A204.1 (cell line): ENCODE measurements around the gene OR2D2.
"Not testable (repeated sequence)": the region's sequence is repeated elsewhere in the genome, so short reads cannot be mapped to it uniquely, and the experiment has no call there.

Experiments used
- FAIRE-seq: peaks from 2 replicates; lab custom pipeline; 2012; peaks lifted over from hg19 to GRCh38; lab: Jason Lieb, UNC

Gene OR2D2

GRCh38 chr11:6892400-6892799, at the start of gene OR2D2:
OR2D2 (minus strand) TSS chr11:6892500; CDS start chr11:6892500, 0 bp downstream.
- no peak for FAIRE-seq

DNA sequence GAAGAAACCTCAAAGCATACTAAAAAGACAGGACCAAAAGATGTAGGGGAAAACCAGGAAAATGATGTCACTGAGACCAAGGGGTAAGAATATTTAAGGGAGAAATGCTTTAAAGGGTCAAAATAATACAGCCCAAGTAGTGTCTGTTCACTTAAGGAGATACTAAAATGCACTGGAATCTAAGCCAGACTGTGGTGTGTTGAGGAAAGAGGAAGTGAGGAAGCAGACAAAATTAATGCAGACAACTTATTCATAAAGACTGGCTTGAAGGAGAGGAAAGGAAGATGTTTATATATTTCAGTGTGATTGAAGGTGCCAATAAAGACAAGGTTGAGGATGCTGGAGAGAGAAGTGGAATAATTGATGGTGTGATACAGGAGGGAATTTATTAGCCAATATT, 49.7 kb upstream of the OR2D2 start:
- no peak for FAIRE-seq

- FAIRE-seq, result no peak
Measured at GRCh38 chr11:6932145-6932544, 39.8 kb upstream of the OR2D2 start.

DNA sequence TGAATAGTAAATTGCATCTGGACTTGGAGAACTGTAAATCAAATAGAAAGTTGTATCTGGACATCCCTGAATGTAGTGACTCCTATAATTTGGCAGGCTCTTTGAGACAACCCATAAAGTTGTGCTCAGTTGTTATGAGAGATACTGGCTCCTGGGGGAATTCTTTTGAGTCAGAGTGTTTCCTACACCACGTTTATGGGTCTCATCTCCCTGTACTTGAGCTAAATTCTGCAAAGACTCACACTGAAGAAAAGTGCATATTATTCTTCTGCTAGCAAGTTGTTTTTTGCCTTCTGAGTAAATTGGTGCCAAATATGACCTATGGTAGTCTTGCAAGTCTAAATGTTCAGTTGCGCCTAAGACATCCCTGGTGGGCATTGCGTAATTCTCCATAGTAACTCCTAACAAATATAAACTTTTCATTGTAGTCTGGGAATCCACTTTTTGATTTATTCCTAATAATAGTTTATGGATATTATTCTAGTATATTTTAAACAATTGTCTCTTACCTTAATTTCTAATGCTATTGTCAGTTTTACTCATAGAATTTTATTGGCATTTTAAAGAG, 38.9 kb upstream of the OR2D2 start:
- no peak for FAIRE-seq

DNA sequence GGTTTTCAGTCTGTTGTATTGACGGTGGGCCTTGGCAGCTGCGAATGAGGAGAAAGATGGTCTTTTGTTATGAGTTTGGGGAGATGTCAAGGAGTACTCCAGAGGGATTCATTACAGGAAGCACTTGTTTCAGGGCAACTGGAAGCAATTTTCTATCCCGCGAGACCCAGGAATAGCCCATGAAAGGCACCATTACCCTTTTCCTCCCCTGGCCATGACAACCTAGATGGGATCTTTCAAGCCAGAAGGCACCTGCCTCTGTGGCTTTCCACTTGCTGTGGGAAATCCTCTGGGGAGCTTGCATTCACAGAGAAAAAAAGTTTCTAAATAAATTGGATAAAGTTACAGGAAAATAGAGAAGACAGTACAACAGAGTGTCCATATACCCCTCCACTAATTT, 36.6 kb upstream of the OR2D2 start:
- FAIRE-seq, result no peak

DNA sequence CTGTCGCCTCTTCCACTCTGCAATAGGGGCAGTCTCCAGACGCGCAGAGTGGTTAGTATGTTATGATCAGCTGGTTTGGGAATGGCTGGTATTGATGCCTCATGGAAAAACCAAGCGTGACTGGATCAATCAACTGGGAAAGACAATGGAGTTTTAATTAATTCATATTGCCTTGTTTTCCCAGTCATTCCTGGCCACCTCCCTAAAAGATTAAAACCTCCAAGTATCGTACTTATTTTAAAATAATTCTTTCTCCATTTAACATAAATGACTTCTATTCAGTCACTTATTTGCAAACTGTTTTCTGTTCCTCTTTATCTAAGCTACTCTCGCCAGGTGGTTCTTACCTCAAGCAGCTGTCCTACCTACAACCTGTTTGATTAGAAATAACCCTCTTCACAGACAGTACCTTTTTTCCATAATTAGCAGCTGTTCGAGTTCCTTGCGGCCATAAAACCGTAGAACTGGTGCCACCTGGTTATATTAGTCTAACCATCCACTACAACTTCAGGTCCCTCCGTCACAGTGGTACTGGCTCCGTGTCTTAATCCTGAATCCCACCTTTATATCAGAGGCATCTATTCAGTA, 34.8 kb upstream of the OR2D2 start:
- no peak for FAIRE-seq

DNA sequence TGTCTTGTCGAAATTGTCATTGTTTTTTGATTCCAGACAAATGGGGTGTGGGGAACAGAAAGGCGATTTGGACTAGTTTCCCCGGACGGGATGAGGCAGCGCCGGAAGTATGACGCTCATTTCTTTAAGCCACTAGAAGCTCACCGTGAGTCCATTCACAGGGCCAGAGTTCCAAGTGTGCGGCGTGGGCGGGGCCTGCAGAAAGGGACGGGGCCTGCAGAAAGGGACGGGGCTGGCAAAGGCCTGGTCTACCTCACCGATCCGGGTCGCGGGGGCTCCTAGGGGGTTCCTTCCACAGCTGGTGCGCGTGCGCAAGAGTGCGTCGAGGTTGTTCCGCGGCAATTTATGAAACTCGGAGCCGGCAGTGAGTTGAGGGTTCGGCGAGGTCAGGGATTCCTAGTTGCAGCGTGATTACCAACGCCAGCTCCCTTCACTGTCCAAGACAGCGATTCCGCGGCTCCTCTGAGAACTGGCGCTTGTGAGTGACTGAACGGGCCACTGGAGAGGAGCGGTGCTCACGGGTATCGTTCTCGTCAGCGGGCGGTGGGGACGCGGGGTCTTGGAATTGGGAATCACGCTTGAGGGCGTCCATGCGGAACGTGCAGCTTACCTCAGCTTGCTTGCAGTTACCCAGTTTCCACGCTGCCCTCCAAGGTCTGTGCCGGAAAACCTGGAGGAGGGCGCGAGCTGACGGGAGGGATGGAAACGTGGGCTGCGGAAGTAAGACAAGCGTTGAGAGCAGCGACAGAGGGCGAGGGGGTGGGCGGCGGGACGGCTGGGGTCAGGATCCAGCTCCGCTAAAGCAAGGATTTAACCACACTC, 34.1 kb upstream of the OR2D2 start, which contains the start of gene ZNF215:
Gene ZNF215, plus strand, starts transcription at position 219 of the 822 bp plus-strand sequence. CDS start 5,847 bp downstream, outside the sequence.
- FAIRE-seq, result peak; percentile 39

DNA sequence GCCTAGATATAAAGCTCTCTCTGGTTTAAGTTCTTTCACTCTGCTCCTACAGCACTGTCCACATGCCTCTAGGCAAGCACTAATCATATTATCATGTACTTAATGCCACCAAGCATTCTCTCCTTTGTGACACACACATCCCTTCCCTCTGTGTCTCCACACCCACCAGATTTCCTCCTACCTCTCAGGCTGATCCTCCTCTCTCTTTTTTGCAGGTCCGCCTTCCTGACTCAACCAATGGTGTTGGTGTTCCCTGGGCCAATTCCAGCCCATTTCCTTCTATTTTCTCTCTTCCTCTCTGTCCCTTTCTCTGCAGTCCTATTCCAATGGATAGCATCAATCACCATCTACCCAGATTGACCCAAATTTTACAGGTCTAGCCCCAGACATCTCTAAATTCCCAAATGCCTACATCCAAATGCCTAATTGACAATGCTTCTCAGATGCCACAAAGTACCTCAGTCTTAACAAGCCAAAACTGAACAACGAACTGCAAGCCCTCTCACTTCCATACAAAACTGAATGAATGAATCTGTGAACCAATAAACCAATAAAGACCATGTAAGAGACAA, 33.4 kb upstream of the OR2D2 start:
- no peak for FAIRE-seq

DNA sequence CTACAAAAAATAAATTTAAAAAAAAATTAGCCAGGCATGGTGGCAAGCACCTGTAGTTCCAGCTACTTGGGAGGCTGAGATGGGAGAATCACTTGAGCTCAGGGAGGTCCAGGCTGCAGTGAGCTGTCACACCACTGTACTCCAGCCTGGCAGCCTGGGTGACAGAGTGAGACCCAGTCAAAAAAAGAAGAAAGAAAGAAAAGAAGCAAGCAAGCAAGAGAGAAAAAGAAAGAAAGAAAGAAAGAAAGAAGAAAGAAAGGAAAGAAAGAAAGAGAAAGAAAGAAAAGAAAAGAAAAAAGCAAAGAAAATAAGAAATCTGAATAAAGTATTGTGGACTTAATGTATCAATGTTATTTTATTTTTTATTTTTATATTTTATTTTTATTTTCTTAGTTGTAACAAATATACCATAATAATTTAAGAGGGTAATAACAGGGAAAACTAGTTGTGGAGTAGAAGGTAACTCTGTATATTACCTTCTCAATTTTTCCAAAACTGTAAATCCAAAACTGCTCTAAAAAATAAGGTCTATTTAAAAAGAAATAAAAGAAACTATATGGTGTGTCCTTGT, 32.8 kb upstream of the OR2D2 start:
- no peak for FAIRE-seq

DNA sequence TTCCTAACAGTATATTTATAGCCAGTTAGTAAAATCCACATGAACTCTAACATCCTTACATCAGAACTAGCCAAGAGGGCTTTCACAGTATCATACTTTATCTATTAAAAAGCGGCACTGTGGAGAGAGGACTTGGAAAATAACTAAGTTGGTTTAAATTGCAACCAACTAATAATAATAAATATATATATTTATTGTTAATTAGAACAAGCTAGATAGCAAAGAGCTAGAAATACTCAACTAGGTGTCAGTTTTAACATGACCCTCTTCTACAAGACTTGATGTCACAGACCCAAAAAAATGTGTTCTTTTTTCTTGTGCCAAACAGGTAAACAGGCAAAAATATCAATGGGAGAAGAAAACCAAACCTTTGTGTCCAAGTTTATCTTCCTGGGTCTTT, 28.4 kb upstream of the OR2D2 start, which contains the start of gene OR2D3:
Gene OR2D3, plus strand, starts transcription at position 301 of the 400 bp plus-strand sequence. Its CDS starts 0 bp downstream, at position 301.
- no peak for FAIRE-seq

GRCh38 chr11:6919698-6920097, 27.4 kb upstream of the OR2D2 start:
- FAIRE-seq, result no peak

DNA sequence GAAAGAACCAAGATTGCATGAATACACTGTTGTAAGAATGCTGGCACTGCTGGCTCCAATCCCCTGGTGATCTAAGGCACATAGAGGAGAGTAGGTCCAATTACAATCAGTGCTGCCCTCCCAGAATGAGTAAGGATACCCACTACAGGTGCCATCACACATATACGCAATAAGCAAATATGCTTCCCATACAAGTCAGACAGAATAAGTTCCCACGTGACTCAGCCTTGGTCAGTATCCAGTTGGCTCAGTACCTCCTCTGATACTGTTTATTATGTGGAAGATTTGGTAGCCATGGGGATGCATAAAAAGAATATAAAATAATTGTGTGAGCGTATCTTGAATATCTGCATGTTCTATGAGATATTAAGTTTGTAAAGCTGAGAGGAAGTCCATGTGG, 19.6 kb upstream of the OR2D2 start:
- no peak for FAIRE-seq

DNA sequence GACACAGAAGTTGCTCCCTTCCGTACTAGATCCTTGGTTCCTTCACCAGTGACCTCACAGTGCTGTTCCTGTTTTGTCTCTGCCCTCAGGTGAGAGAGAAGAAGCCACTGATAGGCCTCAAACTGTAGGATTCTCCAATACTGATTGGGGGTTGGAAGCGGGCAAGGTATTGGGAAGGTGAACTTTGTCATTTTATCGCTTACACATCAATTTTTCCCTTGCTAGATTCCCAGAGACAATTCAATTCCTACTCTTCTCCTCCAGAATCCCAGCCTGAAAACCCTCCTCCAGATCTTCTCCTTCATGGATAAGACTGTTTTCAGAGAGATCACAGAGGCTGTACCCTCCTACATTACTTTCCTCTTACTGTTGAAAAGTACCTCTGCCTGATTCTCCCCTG, 19.1 kb upstream of the OR2D2 start:
- FAIRE-seq, result no peak

GRCh38 chr11:6904804-6905203, 12.5 kb upstream of the OR2D2 start:
- not testable (repeated sequence) for FAIRE-seq

GRCh38 chr11:6900327-6900999, 8.2 kb upstream of the OR2D2 start:
- peak; percentile 11 for FAIRE-seq

GRCh38 chr11:6898911-6899310, 6.6 kb upstream of the OR2D2 start:
- no peak for FAIRE-seq

- no peak for FAIRE-seq
Measured at GRCh38 chr11:6895010-6895409, 2.7 kb upstream of the OR2D2 start.

DNA sequence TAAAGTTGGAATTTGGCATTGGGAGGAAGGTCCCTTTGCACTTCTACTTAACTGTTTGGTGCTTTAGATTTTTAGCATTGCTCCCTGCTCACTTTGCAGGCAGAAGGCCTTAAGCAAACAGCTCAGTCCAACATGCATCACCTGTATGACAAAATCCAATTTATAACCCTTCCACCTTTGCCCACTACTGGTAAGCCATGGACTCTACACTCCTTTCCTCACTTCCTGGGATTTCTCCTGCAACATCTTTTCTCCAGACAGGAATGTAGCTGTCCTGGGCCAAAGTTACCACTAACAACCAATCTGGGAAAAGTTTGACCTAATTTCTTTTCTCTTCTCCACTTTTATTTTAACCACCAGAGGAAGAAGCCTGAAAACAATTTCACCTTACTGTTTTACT, 1.8 kb upstream of the OR2D2 start:
- FAIRE-seq, result no peak

- FAIRE-seq, result no peak
Measured at GRCh38 chr11:6889835-6890234, 2.5 kb downstream of the OR2D2 start.

- FAIRE-seq, result no peak
Measured at GRCh38 chr11:6888830-6889229, 3.5 kb downstream of the OR2D2 start.

GRCh38 chr11:6887711-6888110, 4.6 kb downstream of the OR2D2 start:
- not testable (repeated sequence) for FAIRE-seq

DNA sequence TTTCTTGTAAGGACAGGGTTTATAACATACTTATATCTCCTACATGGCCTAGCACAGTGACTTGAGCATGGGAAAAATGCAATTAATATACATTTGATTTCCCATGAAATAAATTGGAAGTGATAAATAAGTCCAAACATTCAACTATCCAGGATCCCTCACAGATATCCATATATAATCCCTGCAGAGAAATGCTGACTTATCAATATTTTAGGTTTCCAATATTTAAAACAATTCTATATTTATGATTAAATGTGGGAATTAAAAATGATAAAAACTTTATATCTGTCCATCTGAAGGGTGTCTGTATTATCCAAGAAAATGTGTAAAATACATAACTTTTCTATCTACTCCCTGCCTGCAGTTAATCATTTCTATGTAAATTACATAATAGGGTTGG, 9.5 kb downstream of the OR2D2 start:
- no peak for FAIRE-seq
